Epithelial cell of proximal tubule (primary cell): Measurements from ENCODE around the gene CPT2. TPM values are rescaled to one million over a fixed set of nuclear protein-coding genes. Genes with fewer than 3 reads are reported as not detected.

Source experiments
- DNase-seq: peaks from one replicate; pipeline ENCODE4 v3.0.0-alpha.2; 2011; ENCODE audit warnings: low read depth
- H3K4me3 ChIP-seq: 2 replicates; pipeline ENCODE4 v1.5.1; 2011; ENCODE audit warnings: low read depth, mild to moderate bottlenecking, low read length
- CTCF ChIP-seq: conservative IDR thresholded peaks from 2 replicates; pipeline ENCODE4 v1.5.1; 2012; ENCODE audit warnings: low read depth, mild to moderate bottlenecking, low read length
- total RNA-seq: library from RNA; depleted of rRNA; stranded (reverse); fragments of >200 nt; gene quantifications from 2 replicates; pipeline ENCODE4 v1.2.3, GENCODE V29; 2015

Gene CPT2
- total RNA-seq, 1 donor from 2014 or later: 11.9 TPM

GRCh38 chr1:53166366-53166765 is 30.3 kb upstream of the CPT2 start:
- no peak for TF ChIP-seq CTCF
- H3K4me3 ChIP-seq: no peak overlapping the region
- DNase-seq: no peak

DNA sequence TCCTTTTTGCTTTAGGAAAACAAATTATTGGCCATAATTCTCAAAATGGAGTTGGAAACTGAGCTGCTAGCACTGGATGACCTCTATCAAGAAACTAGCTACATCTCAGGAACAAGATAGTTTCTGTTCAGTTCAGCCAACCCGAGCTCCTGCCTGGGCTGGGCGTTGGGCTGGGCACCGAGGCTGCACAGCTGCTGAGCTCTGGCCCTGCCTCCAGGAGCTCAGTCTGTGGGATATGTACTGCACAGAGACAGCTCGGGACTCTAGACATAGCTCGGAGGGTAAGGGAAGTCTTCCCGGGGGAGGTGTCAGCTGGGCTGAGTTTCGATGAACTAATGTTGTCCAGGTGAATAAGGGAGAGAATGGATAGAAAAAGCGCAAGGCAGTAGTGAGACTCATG is 29.7 kb upstream of the CPT2 start:
- no peak for DNase-seq
- no peak for TF ChIP-seq CTCF
- H3K4me3 ChIP-seq: no peak overlapping the region

- H3K4me3 ChIP-seq: no peak overlapping the region
- TF ChIP-seq CTCF: peak; percentile 42
- DNase-seq: no peak
These were observed 24.0 kb upstream of the CPT2 start for GRCh38 chr1:53172426-53173128.

GRCh38 chr1:53174971-53175913 is 21.4 kb upstream of the CPT2 start:
- H3K4me3 ChIP-seq: no peak overlapping the region
- no peak for DNase-seq
- no peak for TF ChIP-seq CTCF

GRCh38 chr1:53176452-53177208 is 20.0 kb upstream of the CPT2 start:
- H3K4me3 ChIP-seq: no peak overlapping the region
- peak; percentile 39 for TF ChIP-seq CTCF
- no peak for DNase-seq

- no peak overlapping the region for H3K4me3 ChIP-seq
- no peak for DNase-seq
- TF ChIP-seq CTCF: no peak
These were observed 16.4 kb upstream of the CPT2 start for GRCh38 chr1:53180226-53180625.
